GM12878 (cell line): ENCODE data around the gene RPS6KA5. TPM values are rescaled to one million over a fixed set of nuclear protein-coding genes. Genes with fewer than 3 reads are reported as not detected.
A peak's percentile ranks its signal among the peaks of the same experiment; 100 is the strongest.

ENCODE experiments used
- CREB1 ChIP-seq: IDR thresholded peaks from 2 replicates; pipeline ENCODE4 v1.6.1; 2012; ENCODE audit warnings: low read depth, mild to moderate bottlenecking, inconsistent platforms
- CREM ChIP-seq: IDR thresholded peaks from 2 replicates; pipeline ENCODE4 v1.6.1; 2014; ENCODE audit warnings: antibody characterized with exemption, low read depth
- E2F4 ChIP-seq: IDR thresholded peaks from 2 replicates; pipeline ENCODE4 v1.6.1; 2012; ENCODE audit warnings: low read depth, low read length, improper control_type of control experiment
- FOXK2 ChIP-seq: fragments of 450-650 bp; IDR thresholded peaks from 2 replicates; pipeline ENCODE4 v1.6.1; 2017; ENCODE audit warnings: mild to moderate bottlenecking, moderate library complexity
- HCFC1 ChIP-seq: fragments of 150-350 bp; IDR thresholded peaks from 2 replicates; pipeline ENCODE4 v1.6.1; 2014; ENCODE audit warnings: low read length
- HSF1 ChIP-seq: fragments of 150-350 bp; IDR thresholded peaks from 2 replicates; pipeline ENCODE4 v1.6.1; 2014; ENCODE audit warnings: mild to moderate bottlenecking, low read depth, low read length
- IKZF1 ChIP-seq: fragments of 450-650 bp; conservative IDR thresholded peaks from 2 replicates; pipeline ENCODE4 v1.6.1; 2017; ENCODE audit warnings: antibody characterized with exemption, mild to moderate bottlenecking
- JUND ChIP-seq: IDR thresholded peaks from 2 replicates; pipeline ENCODE4 v1.6.1; 2012; ENCODE audit warnings: low read depth, mild to moderate bottlenecking, low read length, improper control_type of control experiment, moderate library complexity
- MLLT1 ChIP-seq: fragments of 450-650 bp; IDR thresholded peaks from 2 replicates; pipeline ENCODE4 v1.6.1; 2016; ENCODE audit warnings: mild to moderate bottlenecking
- MTA2 ChIP-seq: fragments of 450-650 bp; IDR thresholded peaks from 2 replicates; pipeline ENCODE4 v1.6.1; 2016; ENCODE audit warnings: low read depth, mild to moderate bottlenecking, moderate library complexity
- MXI1 ChIP-seq: fragments of 150-350 bp; IDR thresholded peaks from 2 replicates; pipeline ENCODE4 v1.6.1; 2011; ENCODE audit warnings: low read depth, mild to moderate bottlenecking, inconsistent platforms, low read length, improper control_type of control experiment
- PBX3 ChIP-seq: IDR thresholded peaks from 2 replicates; pipeline ENCODE4 v1.6.1; 2011; ENCODE audit warnings: mild to moderate bottlenecking, low read depth, low read length, moderate library complexity; ENCODE audit not compliant: insufficient replicate concordance
- RAD21 ChIP-seq: IDR thresholded peaks from 2 replicates; pipeline ENCODE4 v1.6.1; 2011; ENCODE audit warnings: mild to moderate bottlenecking, low read depth, low read length, moderate library complexity; ENCODE audit not compliant: insufficient read depth
- RBBP5 ChIP-seq: fragments of 200-600 bp; sonication (generic); conservative IDR thresholded peaks from 2 replicates; pipeline ENCODE4 v1.6.1; 2016
- TAF1 ChIP-seq: IDR thresholded peaks from 2 replicates; pipeline ENCODE4 v1.6.1; 2011; ENCODE audit warnings: mild to moderate bottlenecking, low read depth, low read length, borderline replicate concordance
- USF2 ChIP-seq: IDR thresholded peaks from 2 replicates; pipeline ENCODE4 v1.6.1; 2011; ENCODE audit warnings: low read depth, low read length, improper control_type of control experiment, borderline replicate concordance
- ZBED1 ChIP-seq: IDR thresholded peaks from 2 replicates; pipeline ENCODE4 v1.6.1; 2016; ENCODE audit warnings: borderline replicate concordance
- ZBTB4 ChIP-seq: fragments of 450-650 bp; formaldehyde crosslinking; IDR thresholded peaks from 2 replicates; pipeline ENCODE4 v1.4.0; 2022; ENCODE audit warnings: mild to moderate bottlenecking, moderate library complexity
- ZNF24 ChIP-seq: fragments of 450-650 bp; IDR thresholded peaks from 2 replicates; pipeline ENCODE4 v1.6.1; 2017; ENCODE audit warnings: antibody characterized with exemption, mild to moderate bottlenecking
- ZNF384 ChIP-seq: IDR thresholded peaks from 2 replicates; pipeline ENCODE4 v1.6.1; 2012; ENCODE audit warnings: low read depth, mild to moderate bottlenecking, low read length, improper control_type of control experiment, borderline replicate concordance
- ZNF622 ChIP-seq: fragments of 450-650 bp; IDR thresholded peaks from 2 replicates; pipeline ENCODE4 v1.6.1; 2017; ENCODE audit warnings: mild to moderate bottlenecking, inconsistent platforms
- polyA plus RNA-seq, 11 experiments: library from polyadenylated mRNA; depleted of rRNA in 4 of 11; unstranded in 6 of 11; stranded (reverse) in 5 of 11; fragments of >200 nt; fragmentation: Nextera tagmentation in 4 of 11; fragmentation: Illumina TruSeq in 1 of 11; extraction: Ambion mirVana in 4 of 11; extraction: Trizol in 1 of 11; gene quantifications; 1 replicate in 1 of 11; 2 replicates in 10 of 11; pipeline versions ENCODE4 v1.2.1 to v1.2.3, GENCODE V29; 2011 to 2016; ENCODE audit warnings: inconsistent platforms in 2 of 11, missing spikeins in 2 of 11, low read depth in 1 of 11
- total RNA-seq, 4 experiments: library from RNA; depleted of rRNA in 3 of 4; stranded (reverse); fragments of >200 nt in 3 of 4; fragmentation: Illumina TruSeq in 1 of 4; extraction: Trizol in 1 of 4; gene quantifications; 2 replicates each; pipeline versions ENCODE4 v1.2.1 to v1.2.3, GENCODE V29; 2013 to 2021

Gene RPS6KA5
- total and polyA plus RNA-seq, 10 of the 15 experiments (the other 5 are each of a cell fraction or from before 2014, with no cell fraction given): 1.4 to 7.0 (median 3.7) TPM

GRCh38 chr14:91059576-91060350 lies 678 bp downstream of the RPS6KA5 start (continued):
- TF ChIP-seq ZBTB4 (CRISPR knock-in tag) (no peak), FOXK2 (no peak), RBBP5 (no peak), PBX3 (no peak), CREB1 (no peak), ZBED1 (no peak), ZNF24 (no peak), USF2 (no peak), MLLT1 (no peak), TAF1 (no peak), JUND (no peak), HSF1 (no peak), HCFC1 (no peak), ZNF384 (no peak), CREM (no peak), IKZF1 (no peak), ZNF622 (no peak), MXI1 (peak; percentile 66), MTA2 (no peak), RAD21 (peak; percentile 33; the same call in 1 of the 2 replicates), E2F4 (no peak)
